Measurements from ENCODE around the gene SMIM38.
"Not testable (repeated sequence)": the region's sequence is repeated elsewhere in the genome, so short reads cannot be mapped to it uniquely, and the experiment has no call there.

Gene SMIM38

DNA sequence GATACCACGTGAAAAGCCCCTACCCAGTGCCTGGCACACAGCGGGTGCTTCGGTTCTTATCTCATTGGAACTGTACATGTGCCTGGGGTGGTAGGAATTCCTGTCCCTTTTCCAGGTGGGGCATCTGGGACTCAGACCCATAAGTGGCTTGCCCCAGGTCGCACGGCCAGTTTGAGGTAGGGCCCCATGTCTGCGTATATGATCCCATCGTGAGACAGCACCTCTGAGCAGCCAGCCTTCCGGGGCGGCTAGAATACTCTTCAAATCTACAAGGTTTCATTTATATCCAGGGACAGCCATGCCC lies 33.5 kb upstream of the SMIM38 start:
- DNase-seq (ENCODE audit: low spot score): no peak

DNA sequence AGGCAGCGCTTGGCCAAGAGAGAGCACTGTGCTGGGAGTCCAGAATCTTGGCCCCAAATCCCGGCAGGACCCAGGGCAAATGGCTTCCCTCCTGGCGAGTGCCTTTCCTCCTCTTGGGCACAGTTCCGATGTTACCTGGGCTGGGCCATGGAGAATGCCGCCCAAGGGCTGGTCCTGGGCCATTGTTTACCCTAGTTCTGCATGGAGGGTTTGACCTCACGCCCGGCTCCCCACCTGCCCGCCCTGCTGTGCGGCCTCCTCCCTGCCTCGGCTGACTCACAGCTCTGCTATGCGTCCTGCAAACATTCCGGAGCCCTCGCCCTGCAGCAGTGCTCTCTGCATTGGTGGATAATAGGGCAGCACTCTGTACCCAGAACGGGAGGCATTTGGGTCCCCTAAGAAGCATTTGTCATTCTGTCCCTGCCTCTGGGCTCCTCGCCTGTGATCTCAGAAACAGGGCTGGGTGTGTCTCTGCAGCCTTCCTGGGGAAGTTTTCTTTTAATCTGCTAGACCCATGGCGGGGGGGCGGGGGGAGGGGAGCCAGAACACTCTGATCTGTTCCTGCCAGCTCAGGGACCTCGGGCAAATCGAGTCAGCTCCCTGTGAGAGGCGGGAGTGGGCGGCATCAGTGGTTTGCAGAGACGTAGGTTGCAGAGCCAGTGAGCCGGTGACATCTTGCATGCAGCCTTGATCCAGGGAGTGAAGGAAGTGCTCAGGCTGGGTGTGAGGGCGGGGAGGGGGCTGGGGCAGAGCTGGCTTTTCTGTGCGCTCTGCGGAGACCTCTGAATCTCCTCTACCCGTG lies 32.9 kb upstream of the SMIM38 start:
- peak; percentile 62 for DNase-seq (ENCODE audit: low spot score)

DNA sequence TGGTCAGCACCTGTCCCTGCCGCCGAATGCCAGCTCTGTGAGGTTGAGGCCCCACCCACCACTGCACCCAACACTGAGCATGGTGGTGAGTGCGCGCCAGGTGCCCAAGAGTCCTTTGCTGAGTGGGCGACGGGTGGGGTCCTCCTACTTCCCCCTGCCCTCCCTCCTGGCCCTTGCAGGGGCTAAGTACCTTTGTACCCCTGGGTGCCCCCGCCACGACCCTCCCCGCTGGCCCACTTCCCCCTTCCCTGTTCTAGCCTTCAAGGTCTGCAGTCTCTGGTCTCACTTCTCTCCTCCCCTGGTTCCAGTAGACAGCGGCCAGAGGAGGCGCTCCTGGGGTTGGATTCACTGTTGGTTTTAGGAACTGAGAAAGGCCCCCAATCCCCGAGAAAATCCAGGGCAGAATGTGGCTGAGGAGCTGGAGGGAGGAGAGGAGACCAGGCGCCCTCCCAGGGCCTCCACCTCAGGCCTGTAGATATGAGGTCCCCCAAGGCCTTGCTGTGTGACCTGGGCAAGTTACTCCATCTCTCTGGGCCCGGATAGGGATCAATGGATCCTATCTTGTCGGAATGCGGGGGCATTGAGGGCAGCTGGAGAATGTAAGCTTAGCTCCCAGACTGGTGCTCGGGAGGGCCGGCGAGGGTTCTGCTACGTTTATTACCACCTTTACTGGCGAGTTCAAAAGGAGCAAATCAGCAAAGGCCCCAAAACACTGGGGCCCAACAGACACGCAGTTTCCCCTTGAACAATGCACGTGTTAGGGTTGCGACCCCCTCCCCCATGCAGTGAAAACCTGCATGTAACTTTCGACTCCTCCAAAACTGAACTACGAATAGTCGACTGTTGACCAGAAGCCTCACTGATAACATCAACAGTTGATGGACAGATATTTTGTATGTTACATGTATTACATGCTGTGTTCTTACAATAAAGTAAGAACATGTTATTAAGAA lies 31.9 kb upstream of the SMIM38 start:
- no peak for DNase-seq (ENCODE audit: low spot score)

DNA sequence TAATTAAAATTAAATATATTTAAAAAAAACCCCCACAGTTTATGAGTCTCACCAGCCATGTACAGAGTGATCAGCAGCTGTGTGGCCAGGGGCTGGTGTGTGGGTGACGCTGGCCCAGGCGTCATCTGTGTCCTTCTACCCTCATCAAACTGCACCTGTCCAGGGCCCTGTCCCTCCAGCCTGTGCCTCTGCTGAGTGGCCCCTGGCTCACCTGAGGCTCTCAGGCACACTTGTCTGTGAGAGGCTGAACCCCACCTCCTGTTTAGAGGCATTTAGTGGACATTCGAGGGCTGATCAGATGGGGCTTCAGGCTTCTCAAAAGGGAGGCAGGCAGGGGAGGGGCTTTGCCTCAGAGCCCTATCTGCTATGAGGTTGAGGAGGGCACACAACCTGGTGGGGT lies 29.9 kb upstream of the SMIM38 start:
- no peak for DNase-seq (ENCODE audit: low spot score)

DNA sequence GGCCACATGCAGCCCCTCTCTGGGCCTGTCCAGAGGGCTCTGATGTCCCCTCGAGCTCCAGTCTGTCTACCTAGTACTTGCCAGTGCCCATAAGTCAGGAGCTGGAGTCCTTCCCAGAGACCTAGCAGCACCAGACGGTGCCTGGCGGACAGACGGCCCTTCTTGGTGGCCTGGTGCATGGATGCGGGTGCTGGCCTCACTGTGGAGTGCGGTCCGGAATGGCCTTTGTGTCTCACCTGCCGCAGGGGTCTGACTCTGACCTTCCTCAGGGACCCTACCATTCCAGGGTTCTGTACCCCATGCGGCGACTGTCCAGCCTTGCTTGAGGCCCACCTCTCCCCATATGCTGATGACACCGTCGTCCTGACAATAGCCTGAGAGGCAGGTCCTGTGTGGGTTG lies 29.4 kb upstream of the SMIM38 start:
- no peak for DNase-seq (ENCODE audit: low spot score)

DNA sequence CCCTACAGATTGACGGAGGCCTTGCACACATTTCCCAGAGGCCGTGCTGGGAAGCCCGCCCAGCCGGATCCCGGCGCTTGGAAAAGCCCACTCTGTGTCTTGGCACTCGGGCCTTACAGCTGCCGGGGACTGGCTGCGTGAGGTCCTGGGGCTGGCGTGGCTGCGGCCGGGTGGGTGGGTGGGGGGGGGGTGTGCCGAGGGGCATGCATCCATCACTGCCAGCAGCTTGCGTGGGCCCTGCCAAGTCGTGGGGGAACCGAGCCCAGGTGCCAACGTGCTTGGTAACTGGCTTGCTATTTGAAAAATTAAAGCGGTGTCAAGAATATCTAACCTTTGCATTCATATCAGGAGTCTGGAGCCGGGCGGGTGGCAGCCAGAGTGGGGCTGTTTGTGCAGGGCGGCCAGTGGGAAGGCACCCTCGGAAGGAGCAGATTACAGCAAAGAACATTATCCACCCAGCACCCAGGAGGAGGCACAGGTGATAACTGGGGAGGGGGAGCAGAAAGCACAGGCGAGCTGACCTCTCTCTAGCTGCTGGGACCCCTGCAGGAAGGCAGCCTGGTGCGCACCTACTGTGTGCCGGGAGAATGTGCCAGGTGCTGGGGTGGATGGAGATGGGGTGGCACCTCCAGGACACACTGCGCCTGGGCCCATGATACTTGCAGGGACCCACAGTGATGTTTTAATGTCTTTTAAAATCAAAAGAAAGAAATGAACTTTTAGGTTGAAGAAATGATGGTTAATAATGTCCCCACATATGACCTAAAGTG lies 28.5 kb upstream of the SMIM38 start:
- no peak for DNase-seq (ENCODE audit: low spot score)

DNA sequence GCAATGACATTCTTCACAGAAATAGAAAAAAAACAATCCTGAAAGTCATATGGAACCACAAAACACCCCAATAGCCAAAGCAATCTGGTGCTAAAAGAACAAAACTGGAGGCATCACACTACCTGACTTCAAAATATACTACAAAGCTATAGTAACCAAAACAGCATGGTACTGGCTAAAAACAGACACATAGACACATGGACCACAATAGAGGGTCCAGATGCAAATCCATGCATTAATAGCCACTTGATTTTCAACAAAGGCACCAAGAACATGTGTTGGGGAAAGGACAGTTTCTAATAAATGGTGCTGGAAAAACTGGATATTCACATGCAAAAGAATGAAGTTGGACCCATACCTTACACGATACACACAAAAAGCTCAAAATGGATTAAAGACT lies 27.9 kb upstream of the SMIM38 start:
- DNase-seq (ENCODE audit: low spot score): no peak

DNA sequence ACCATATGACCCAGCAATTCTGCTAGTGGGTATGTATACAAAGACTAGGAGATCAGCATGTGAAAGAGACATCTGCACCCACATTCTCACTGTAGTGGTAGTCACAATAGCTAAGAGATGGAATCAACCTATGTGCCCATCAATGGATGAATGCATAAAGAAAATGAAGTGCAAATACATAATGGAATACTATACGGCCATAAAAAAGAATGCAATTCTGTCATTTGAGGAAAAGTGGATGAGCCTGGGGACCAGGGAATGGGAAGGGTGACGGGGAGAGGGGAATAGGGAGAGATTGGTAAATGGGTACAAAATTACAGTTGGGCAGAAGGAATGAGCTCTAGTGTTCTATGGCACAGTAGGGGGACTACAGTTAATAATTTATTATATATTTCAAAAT lies 26.7 kb upstream of the SMIM38 start:
- no peak for DNase-seq (ENCODE audit: low spot score)

DNA sequence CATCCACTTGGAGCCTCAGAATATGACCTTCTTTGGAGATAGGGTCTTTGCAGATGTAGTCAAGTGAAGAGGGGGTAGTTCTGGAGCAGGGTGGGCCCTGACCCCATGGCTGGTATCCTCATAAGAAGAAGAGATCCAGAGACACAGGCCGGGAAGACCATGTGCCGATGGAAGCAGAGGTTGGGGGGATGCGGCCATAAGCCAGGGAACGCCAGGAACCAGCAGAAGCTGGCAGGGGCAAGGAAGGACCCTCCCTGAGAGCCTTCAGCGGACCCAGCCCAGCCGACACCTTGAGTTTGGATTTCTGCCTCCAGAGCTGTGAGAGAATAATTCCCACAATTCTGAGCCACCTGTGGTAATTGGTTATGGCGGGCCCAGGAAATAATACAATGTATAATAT lies 26.1 kb upstream of the SMIM38 start:
- DNase-seq (ENCODE audit: low spot score): no peak

DNA sequence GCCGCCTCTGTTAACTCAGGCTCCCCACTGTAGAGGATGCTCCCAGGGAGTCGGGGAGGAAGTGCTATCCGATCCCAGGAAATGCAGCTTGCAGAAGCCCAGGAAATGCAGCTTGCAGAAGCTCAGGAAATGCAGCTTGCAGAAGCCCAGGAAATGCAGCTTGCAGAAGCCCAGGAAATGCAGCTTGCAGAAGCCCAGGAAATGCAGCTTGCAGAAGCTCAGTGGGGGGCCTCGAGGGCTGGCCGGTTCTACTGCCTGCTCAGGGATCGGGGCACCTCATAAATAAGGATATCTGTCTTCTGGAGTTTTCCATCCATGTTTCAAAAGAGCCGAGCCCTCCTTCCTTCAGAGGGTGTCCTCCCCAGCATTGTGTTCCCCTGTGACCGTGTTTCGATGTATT lies 25.1 kb upstream of the SMIM38 start:
- DNase-seq (ENCODE audit: low spot score): no peak

DNA sequence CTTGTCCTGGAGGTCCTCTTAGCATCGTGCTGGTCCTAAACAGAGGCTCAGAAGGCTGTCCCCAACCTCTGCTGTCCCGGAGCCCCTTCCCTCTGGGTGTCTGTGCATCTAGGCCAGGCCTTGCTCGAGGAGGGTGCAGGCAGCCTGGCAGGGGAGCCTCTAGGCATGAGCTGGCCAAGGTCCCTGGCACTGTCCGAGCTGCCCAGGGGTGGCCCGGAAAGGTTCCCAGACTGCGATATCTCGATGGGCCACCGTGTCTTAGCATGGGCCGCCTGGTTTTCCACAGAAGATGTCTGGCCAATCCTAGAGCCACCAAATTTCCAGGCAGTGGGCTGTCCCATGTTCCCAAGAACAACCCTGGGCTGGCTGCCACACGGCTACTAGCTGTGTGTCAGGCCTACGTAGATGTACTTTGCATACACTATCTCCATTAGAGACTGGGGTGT lies 24.6 kb upstream of the SMIM38 start:
- no peak for DNase-seq (ENCODE audit: low spot score)

DNA sequence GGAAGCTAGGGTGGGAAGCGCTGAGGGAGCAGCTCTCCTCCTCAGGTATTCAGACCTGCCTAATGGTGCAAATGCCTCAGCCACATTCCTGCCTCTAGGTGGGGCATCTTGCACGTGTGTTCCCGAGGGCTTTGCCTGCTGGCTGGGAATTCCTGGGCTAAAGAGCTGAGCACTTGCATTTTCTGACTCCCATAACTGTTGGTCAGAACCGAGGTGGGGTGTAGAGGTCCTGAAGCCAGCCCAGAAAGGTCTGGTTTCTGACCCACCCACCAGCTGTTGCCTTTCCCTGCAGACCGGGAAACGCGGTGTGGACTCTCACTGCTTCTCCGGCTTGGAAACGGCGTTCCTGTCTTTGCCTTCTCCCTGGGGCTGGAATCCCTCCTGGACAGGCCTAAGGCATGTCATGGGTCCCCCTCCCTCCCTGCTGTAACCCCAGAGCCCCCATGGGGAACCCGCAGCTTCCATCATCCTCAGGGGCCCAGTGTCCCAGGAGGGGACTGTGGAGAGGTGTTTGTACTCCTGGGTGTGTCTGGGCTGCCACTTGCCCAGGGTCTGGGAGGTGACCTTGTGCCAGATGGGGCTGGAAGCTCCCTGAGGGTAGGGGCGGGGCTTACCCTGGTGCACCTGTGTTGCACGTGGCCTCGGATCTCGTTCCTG lies 24.0 kb upstream of the SMIM38 start:
- no peak for DNase-seq (ENCODE audit: low spot score)

DNA sequence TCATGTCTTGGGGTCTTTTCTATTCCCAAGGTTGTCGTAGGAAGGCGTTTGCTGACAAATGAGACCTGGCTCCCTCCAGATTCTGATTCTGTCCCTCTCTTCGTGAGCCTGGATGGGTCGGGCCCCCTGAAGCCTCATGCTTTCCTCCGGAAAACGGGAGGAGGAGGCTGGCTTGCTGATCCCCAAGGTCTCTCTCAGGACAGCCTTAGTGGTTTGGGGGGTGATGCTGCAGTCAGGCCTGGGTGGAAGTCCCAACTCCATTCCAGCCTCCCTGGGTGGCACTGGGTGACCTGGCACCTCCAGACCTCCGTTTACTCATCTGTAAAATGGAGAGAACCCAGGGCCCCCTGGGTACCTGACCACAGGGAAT lies 23.4 kb upstream of the SMIM38 start:
- no peak for DNase-seq (ENCODE audit: low spot score)

DNA sequence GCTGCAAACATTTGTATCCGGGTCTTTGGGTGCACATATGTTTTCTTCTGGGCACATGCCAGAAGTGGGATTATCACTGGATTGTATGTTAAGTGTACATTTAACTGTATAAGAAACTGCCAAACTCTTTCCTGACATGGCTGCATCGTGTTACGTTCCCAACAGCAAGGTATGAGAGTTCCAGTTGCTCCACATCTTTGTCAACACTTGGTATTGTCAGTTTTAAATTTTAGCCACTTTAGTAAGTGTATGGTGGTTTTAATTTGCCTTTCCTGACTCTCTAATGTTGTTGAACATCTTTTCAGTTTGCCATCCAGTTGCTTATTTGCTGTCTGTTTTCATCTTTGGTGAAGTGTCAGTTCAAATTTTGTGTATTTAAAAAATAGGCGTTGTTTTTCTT lies 22.5 kb upstream of the SMIM38 start:
- no peak for DNase-seq (ENCODE audit: low spot score)

DNA sequence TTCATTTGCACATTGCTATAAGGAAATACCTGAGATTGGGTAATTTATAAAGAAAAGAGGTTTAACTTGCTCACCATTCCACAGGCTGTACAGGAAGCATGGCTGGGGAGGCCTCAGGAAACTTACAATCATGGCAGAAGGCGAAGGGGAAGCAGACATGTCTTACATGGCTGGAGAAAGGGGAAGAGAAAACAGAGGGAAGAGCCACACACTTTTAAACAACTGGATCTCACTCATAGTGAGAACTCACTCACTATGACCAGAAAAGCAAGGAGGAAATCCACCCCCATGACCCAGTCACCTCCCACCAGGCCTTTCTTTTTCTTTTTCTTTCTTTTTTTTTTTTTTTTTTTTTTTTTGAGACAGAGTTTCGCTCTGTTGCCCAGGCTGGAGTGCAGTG lies 21.6 kb upstream of the SMIM38 start:
- not testable (repeated sequence) for DNase-seq (ENCODE audit: low spot score)

DNA sequence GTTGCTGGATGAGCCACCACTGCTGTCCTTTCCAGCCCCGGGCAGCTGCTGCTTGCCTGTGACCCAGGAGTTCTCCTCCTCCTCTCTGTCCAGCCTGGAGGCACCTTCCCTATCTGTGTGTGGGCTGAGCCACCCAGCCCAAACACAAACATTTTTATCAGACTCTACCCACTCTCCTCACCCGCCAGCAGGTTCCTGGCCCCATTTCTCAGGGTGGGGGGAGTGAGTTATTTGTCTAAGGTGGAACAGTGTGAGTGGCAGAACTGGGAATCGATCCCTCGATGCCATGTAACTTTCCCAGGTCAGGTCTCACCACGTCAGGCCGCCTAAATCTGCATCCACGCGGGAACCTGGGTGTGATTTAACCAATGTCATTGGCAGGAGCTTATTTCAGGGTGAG lies 20.8 kb upstream of the SMIM38 start:
- DNase-seq (ENCODE audit: low spot score): no peak

DNA sequence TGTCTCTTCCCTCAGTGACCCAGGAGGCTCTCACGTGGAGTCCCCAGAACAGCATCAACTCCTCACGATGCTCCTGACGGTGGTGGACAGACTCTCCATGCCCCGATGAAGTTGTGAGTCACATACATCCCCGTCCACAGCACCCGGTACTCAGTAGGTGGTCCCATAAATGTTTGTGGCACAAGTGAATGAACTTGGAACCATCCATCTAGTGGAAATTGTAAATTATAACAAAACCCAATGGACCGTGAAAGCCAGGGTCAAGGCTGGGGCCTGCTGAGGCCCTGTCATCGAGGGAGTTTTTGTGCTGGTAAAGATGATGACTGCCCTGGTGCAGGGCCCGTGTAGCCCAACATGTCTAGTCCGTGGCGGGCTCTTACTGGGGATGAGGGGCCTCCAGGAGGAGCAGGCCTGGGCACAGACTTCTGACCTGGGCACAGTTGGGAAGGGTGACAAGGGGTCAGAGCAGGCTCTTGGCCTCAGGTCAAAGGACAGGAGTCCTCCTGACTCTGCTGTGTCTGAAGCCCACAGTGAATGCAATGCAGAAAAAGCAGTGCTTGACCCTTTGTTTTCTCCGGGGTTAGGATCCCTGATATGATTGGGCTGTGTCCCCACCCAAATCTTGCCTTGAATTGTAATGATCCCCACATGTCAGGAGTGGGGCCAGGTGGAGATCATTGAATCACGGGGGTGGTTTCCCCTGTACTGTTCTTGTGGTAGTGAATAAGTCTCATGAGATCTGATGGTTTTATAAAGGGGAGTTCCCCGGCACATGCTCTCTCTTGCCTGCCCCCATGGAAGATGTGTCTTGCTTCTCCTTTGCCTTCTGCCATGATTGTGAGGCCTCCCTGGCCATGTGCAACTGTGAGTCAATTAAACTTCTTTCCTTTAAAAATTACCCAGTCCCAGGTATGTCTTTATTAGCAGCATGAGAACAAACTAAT lies 20.0 kb upstream of the SMIM38 start:
- DNase-seq (ENCODE audit: low spot score): no peak

DNA sequence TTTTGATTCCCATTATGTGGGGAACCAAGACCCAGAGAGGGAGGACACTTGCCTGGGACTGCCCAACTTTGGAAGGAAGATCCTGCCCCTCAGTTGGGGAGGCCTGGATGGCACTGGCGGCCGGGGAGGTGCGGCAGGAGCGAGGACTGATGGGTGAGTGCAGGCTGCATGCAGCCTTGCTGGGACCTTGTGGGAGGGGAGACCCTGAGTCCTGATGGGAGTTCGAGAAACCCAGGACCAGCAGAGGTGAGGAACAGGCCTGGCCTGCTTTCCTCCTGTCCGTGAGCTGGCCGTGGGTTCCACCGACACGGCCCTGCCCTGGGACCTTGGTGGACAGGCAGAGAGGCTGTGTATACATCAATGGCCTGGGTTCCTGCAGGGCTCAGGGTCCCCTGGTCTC lies 19.3 kb upstream of the SMIM38 start:
- no peak for DNase-seq (ENCODE audit: low spot score)

DNA sequence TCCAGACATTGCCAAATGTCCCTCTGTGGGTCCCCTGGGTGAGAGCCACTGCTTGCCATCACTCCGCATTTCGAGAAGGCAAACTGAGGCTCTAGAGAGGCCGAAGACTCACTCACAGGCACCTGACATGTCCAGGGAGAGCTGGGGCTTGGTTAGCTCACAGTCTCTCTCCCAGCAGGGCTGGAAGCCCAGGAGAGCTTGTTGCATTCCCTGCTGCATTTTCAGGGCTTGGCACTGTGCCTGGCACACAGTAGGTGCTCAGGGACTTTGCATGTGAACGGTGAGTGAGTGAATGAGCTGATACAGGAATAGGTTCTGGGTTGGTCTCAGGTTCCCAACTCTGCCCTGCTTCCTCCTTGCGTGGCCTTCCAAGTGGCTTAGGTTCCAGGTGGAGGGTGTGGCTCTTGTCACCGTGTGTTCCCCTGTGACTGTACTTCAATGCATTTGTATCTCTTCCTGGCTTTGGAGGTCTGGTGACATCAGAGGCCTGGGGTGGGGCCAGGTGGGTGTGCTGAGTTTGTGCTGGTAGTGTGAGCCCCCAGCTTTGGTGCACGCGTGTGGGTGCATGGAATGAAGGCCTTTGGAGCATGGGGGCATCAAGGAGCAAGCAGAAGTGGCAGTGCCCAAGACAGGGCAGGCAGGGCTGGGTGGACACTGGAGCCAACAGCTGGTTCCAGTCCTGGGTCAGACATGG lies 18.4 kb upstream of the SMIM38 start:
- DNase-seq (ENCODE audit: low spot score): no peak

DNA sequence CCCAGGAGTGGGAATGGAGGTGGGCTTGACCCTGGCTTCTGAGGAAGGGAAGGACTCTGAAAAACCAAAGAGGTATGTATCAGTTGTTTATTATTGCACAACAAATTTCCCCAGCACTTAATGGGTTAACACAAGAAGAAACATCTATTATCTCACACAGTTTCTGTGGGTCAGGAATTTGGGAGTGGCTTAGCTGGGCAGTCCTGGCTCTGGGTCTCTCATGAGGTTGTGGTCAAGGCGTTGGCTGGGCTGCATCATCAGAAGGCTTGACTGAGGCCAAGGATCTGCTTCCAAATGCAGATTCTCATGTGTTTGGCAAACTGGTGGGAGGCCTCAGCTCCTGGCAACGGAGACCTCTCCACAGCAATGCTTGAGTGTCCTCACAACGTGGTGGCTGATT lies 17.5 kb upstream of the SMIM38 start:
- no peak for DNase-seq (ENCODE audit: low spot score)
